GM23338 (cell line): ENCODE data around the gene LENEP. TPM values are rescaled to one million over a fixed set of nuclear protein-coding genes. Genes with fewer than 3 reads are reported as not detected.

Source experiments
- ATAC-seq: fragments of 200-7000 bp; cut with Tn5 transposase; 3 replicates; pipeline ENCODE4 v1.9.1; 2020
- DNase-seq: peaks from one replicate; pipeline ENCODE4 v3.0.0-alpha.2; 2015; ENCODE audit warnings: low spot score
- H2AFZ ChIP-seq: fragments of 200-600 bp; sonication (generic); 2 replicates; pipeline ENCODE4 v1.8.0; 2016; ENCODE audit warnings: antibody characterized with exemption, mild to moderate bottlenecking, moderate library complexity
- H3F3A ChIP-seq: fragments of 200-600 bp; sonication (generic); replicated peaks from 2 replicates; pipeline ENCODE4 v1.8.0; 2017; ENCODE audit warnings: antibody characterized with exemption, mixed run types, low read depth
- H3K27ac ChIP-seq: fragments of 200-600 bp; sonication (generic); 2 replicates; pipeline ENCODE4 v1.6.1; 2016; ENCODE audit warnings: low read depth
- H3K27me3 ChIP-seq: fragments of 200-600 bp; sonication (generic); 2 replicates; pipeline ENCODE4 v1.8.0; 2016; ENCODE audit warnings: mild to moderate bottlenecking, mixed run types, moderate library complexity; ENCODE audit not compliant: insufficient read depth
- H3K36me3 ChIP-seq: fragments of 200-600 bp; sonication (generic); 2 replicates; pipeline ENCODE4 v1.8.0; 2016; ENCODE audit warnings: mild to moderate bottlenecking; ENCODE audit not compliant: insufficient read depth
- H3K4me1 ChIP-seq: fragments of 200-600 bp; sonication (generic); 2 replicates; pipeline ENCODE4 v1.8.0; 2016; ENCODE audit warnings: mild to moderate bottlenecking, moderate library complexity; ENCODE audit not compliant: insufficient read depth
- H3K4me2 ChIP-seq: fragments of 200-600 bp; sonication (generic); 2 replicates; pipeline ENCODE4 v1.7.1; 2017; ENCODE audit warnings: mixed run types
- H3K4me3 ChIP-seq: fragments of 200-600 bp; sonication (generic); 2 replicates; pipeline ENCODE4 v1.6.1; 2016; ENCODE audit warnings: mixed run types
- H3K79me2 ChIP-seq: fragments of 200-600 bp; sonication (generic); replicated peaks from 2 replicates; pipeline ENCODE4 v1.8.0; 2017; ENCODE audit warnings: mild to moderate bottlenecking; ENCODE audit not compliant: insufficient read depth
- H3K9me2 ChIP-seq: fragments of 200-600 bp; sonication (generic); 2 replicates; pipeline ENCODE4 v1.8.0; 2017; ENCODE audit not compliant: insufficient read depth
- H4K20me1 ChIP-seq: fragments of 200-600 bp; sonication (generic); replicated peaks from 2 replicates; pipeline ENCODE4 v1.8.0; 2017; ENCODE audit warnings: mild to moderate bottlenecking; ENCODE audit not compliant: insufficient read depth
- H3K27ac Mint-ChIP-seq: 2 replicates; pipeline ENCODE4 v1.8.0; 2020; ENCODE audit warnings: inconsistent platforms, mild to moderate bottlenecking, moderate library complexity, mixed read lengths
- H3K27me3 Mint-ChIP-seq: 3 replicates; pipeline ENCODE4 v1.8.0; 2022; ENCODE audit warnings: low read depth, mild to moderate bottlenecking, moderate library complexity, mixed read lengths, inconsistent platforms; ENCODE audit not compliant: insufficient read depth, poor library complexity
- H3K36me3 Mint-ChIP-seq: 3 replicates; pipeline ENCODE4 v1.8.0; 2021; ENCODE audit warnings: low read depth, mild to moderate bottlenecking, inconsistent platforms, moderate library complexity, mixed read lengths
- H3K4me1 Mint-ChIP-seq: 3 replicates; pipeline ENCODE4 v1.8.0; 2020; ENCODE audit warnings: mild to moderate bottlenecking, inconsistent platforms, mixed read lengths
- H3K4me3 Mint-ChIP-seq: 3 replicates; pipeline ENCODE4 v1.8.0; 2021; ENCODE audit warnings: moderate library complexity, mild to moderate bottlenecking, inconsistent platforms, mixed read lengths
- H3K9me3 Mint-ChIP-seq: 3 replicates; pipeline ENCODE4 v1.8.0; 2020; ENCODE audit warnings: moderate library complexity, mild to moderate bottlenecking, inconsistent platforms, mixed read lengths
- CREB1 ChIP-seq: fragments of 250-450 bp; sonication (Bioruptor Pico); IDR thresholded peaks from 2 replicates; pipeline ENCODE4 v1.5.0; 2020; ENCODE audit warnings: low read depth, mild to moderate bottlenecking, moderate library complexity
- CTCF ChIP-seq, 2 experiments: fragments of 200-600 bp in 1 of 2; sonication (generic) in 1 of 2; conservative IDR thresholded peaks; 2 replicates each; pipeline versions ENCODE4 v1.5.1 to v1.6.1; 2016 to 2017; ENCODE audit warnings: antibody characterized with exemption in 2 of 2, low read depth in 2 of 2, mild to moderate bottlenecking in 2 of 2, moderate library complexity in 1 of 2
- ETS1 ChIP-seq: IDR thresholded peaks from 2 replicates; pipeline ENCODE4 v1.6.1; 2016; ENCODE audit warnings: antibody characterized with exemption
- EZH2 ChIP-seq: fragments of 200-600 bp; sonication (generic); IDR thresholded peaks from one replicate; pipeline ENCODE4 v1.8.0; 2017; ENCODE audit warnings: antibody characterized with exemption, mild to moderate bottlenecking, low read depth; ENCODE audit not compliant: unreplicated experiment
- EZH2phosphoT487 ChIP-seq: fragments of 200-600 bp; sonication (generic); IDR thresholded peaks from one replicate; pipeline ENCODE4 v1.8.1; 2018; ENCODE audit warnings: antibody characterized with exemption; ENCODE audit not compliant: unreplicated experiment
- JUNB ChIP-seq: IDR thresholded peaks from one replicate; pipeline ENCODE4 v1.6.1; 2016; ENCODE audit warnings: antibody characterized with exemption; ENCODE audit not compliant: unreplicated experiment
- NANOG ChIP-seq: IDR thresholded peaks from 2 replicates; pipeline ENCODE4 v1.6.1; 2016; ENCODE audit warnings: antibody characterized with exemption, borderline replicate concordance
- POLR2AphosphoS5 ChIP-seq: IDR thresholded peaks from 2 replicates; pipeline ENCODE4 v1.6.1; 2016; ENCODE audit warnings: antibody characterized with exemption, low read depth
- REST ChIP-seq: IDR thresholded peaks from one replicate; pipeline ENCODE4 v1.6.1; 2018; ENCODE audit warnings: antibody characterized with exemption; ENCODE audit not compliant: unreplicated experiment
- STAT1 ChIP-seq: IDR thresholded peaks from one replicate; pipeline ENCODE4 v1.6.1; 2016; ENCODE audit warnings: antibody characterized with exemption; ENCODE audit not compliant: unreplicated experiment
- ZNF114 ChIP-seq: fragments of 250-450 bp; sonication (Bioruptor Pico); IDR thresholded peaks from 2 replicates; pipeline ENCODE4 v1.5.0; 2020; ENCODE audit warnings: mild to moderate bottlenecking, moderate library complexity
- ZNF331 ChIP-seq: fragments of 250-450 bp; sonication (Bioruptor Pico); IDR thresholded peaks from 2 replicates; pipeline ENCODE4 v1.5.0; 2020; ENCODE audit warnings: low read depth, mild to moderate bottlenecking, moderate library complexity
- polyA plus RNA-seq: library from polyadenylated mRNA; unstranded; fragments of >200 nt; fragmentation: Nextera tagmentation; extraction: Ambion mirVana; gene quantifications from 2 replicates; pipeline ENCODE4 v1.2.1, GENCODE V29; 2016
- total RNA-seq: library from RNA; depleted of rRNA; stranded (reverse); fragments of >200 nt; shearing (Covaris generic); gene quantifications from 2 replicates; pipeline ENCODE4 v1.2.3, GENCODE V29; 2014
- TF ChIP-seq, protein P1 (sequence below): fragments of 250-450 bp; sonication (Bioruptor Pico); IDR thresholded peaks from 2 replicates; pipeline ENCODE4 v1.5.0; 2020; ENCODE audit warnings: mild to moderate bottlenecking, moderate library complexity

Gene LENEP
- total and polyA plus RNA-seq, 2 experiments from 2014 or later: 1.6 TPM; not detected in 1

- H3K4me3 ChIP-seq: no peak overlapping the region
- no peaks in the 10 kb centered on the region for H3K4me1 ChIP-seq
- Mint-ChIP-seq H3K36me3 (no peaks in the 10 kb centered on the region), H3K27ac (no peak overlapping the region), H3K4me3 (no peak overlapping the region), H3K27me3 (peaks cover 13% of the 10 kb centered on the region), H3K4me1 (peaks cover 5% of the 10 kb centered on the region; the same call in 2 of the 3 replicates), H3K9me3 (no peaks in the 10 kb centered on the region)
- ATAC-seq (no peak), DNase-seq (no peak)
- H3K27ac ChIP-seq: no peak overlapping the region
- no peaks in the 10 kb centered on the region for H3K27me3 ChIP-seq
- H3F3A ChIP-seq: no peaks in the 10 kb centered on the region
- no peaks in the 10 kb centered on the region for H3K79me2 ChIP-seq
- H3K4me2 ChIP-seq: no peak overlapping the region
- H3K9me2 ChIP-seq: no peaks in the 10 kb centered on the region
- no peak overlapping the region for H2AFZ ChIP-seq
- no peaks in the 10 kb centered on the region for H4K20me1 ChIP-seq
- TF ChIP-seq EZH2phosphoT487 (no peak), ZNF114 (CRISPR knock-in tag) (no peak), ETS1 (no peak), CTCF (conservative IDR thresholded peaks at IDR 0.05; ENCODE audit: low read depth in 2 of 2) (no peak), REST (no peak), CREB1 (no peak), NANOG (no peak), POLR2AphosphoS5 (no peak), STAT1 (no peak), JUNB (no peak), EZH2 (no peak), ZNF331 (no peak)
- TF ChIP-seq, protein P1, sequence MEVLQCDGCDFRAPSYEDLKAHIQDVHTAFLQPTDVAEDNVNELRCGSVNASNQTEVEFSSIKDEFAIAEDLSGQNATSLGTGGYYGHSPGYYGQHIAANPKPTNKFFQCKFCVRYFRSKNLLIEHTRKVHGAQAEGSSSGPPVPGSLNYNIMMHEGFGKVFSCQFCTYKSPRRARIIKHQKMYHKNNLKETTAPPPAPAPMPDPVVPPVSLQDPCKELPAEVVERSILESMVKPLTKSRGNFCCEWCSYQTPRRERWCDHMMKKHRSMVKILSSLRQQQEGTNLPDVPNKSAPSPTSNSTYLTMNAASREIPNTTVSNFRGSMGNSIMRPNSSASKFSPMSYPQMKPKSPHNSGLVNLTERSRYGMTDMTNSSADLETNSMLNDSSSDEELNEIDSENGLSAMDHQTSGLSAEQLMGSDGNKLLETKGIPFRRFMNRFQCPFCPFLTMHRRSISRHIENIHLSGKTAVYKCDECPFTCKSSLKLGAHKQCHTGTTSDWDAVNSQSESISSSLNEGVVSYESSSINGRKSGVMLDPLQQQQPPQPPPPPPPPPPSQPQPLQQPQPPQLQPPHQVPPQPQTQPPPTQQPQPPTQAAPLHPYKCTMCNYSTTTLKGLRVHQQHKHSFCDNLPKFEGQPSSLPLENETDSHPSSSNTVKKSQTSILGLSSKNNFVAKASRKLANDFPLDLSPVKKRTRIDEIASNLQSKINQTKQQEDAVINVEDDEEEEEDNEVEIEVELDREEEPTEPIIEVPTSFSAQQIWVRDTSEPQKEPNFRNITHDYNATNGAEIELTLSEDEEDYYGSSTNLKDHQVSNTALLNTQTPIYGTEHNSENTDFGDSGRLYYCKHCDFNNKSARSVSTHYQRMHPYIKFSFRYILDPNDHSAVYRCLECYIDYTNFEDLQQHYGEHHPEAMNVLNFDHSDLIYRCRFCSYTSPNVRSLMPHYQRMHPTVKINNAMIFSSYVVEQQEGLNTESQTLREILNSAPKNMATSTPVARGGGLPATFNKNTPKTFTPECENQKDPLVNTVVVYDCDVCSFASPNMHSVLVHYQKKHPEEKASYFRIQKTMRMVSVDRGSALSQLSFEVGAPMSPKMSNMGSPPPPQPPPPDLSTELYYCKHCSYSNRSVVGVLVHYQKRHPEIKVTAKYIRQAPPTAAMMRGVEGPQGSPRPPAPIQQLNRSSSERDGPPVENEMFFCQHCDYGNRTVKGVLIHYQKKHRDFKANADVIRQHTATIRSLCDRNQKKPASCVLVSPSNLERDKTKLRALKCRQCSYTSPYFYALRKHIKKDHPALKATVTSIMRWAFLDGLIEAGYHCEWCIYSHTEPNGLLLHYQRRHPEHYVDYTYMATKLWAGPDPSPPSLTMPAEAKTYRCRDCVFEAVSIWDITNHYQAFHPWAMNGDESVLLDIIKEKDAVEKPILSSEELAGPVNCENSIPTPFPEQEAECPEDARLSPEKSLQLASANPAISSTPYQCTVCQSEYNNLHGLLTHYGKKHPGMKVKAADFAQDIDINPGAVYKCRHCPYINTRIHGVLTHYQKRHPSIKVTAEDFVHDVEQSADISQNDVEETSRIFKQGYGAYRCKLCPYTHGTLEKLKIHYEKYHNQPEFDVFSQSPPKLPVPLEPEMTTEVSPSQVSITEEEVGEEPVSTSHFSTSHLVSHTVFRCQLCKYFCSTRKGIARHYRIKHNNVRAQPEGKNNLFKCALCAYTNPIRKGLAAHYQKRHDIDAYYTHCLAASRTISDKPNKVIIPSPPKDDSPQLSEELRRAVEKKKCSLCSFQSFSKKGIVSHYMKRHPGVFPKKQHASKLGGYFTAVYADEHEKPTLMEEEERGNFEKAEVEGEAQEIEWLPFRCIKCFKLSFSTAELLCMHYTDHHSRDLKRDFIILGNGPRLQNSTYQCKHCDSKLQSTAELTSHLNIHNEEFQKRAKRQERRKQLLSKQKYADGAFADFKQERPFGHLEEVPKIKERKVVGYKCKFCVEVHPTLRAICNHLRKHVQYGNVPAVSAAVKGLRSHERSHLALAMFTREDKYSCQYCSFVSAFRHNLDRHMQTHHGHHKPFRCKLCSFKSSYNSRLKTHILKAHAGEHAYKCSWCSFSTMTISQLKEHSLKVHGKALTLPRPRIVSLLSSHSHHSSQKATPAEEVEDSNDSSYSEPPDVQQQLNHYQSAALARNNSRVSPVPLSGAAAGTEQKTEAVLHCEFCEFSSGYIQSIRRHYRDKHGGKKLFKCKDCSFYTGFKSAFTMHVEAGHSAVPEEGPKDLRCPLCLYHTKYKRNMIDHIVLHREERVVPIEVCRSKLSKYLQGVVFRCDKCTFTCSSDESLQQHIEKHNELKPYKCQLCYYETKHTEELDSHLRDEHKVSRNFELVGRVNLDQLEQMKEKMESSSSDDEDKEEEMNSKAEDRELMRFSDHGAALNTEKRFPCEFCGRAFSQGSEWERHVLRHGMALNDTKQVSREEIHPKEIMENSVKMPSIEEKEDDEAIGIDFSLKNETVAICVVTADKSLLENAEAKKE (CRISPR knock-in tag): no peak
- no peaks in the 10 kb centered on the region for H3K36me3 ChIP-seq
Measured at GRCh38 chr1:155030899-155031298, 37.5 kb downstream of the LENEP start.
